GM23338 (cell line): ENCODE results near the gene RMC1. TPM values are rescaled to one million over a fixed set of nuclear protein-coding genes. Genes with fewer than 3 reads are reported as not detected.
A peak's percentile ranks its signal among the peaks of the same experiment; 100 is the strongest.

Experiments
- ATAC-seq: fragments of 200-7000 bp; cut with Tn5 transposase; 3 replicates; pipeline ENCODE4 v1.9.1; 2020
- DNase-seq: peaks from one replicate; pipeline ENCODE4 v3.0.0-alpha.2; 2015; ENCODE audit warnings: low spot score
- H2AFZ ChIP-seq: fragments of 200-600 bp; sonication (generic); 2 replicates; pipeline ENCODE4 v1.8.0; 2016; ENCODE audit warnings: antibody characterized with exemption, mild to moderate bottlenecking, moderate library complexity
- H3F3A ChIP-seq: fragments of 200-600 bp; sonication (generic); replicated peaks from 2 replicates; pipeline ENCODE4 v1.8.0; 2017; ENCODE audit warnings: antibody characterized with exemption, mixed run types, low read depth
- H3K27ac ChIP-seq: fragments of 200-600 bp; sonication (generic); 2 replicates; pipeline ENCODE4 v1.6.1; 2016; ENCODE audit warnings: low read depth
- H3K27me3 ChIP-seq: fragments of 200-600 bp; sonication (generic); 2 replicates; pipeline ENCODE4 v1.8.0; 2016; ENCODE audit warnings: mild to moderate bottlenecking, mixed run types, moderate library complexity; ENCODE audit not compliant: insufficient read depth
- H3K36me3 ChIP-seq: fragments of 200-600 bp; sonication (generic); 2 replicates; pipeline ENCODE4 v1.8.0; 2016; ENCODE audit warnings: mild to moderate bottlenecking; ENCODE audit not compliant: insufficient read depth
- H3K4me1 ChIP-seq: fragments of 200-600 bp; sonication (generic); 2 replicates; pipeline ENCODE4 v1.8.0; 2016; ENCODE audit warnings: mild to moderate bottlenecking, moderate library complexity; ENCODE audit not compliant: insufficient read depth
- H3K4me2 ChIP-seq: fragments of 200-600 bp; sonication (generic); 2 replicates; pipeline ENCODE4 v1.7.1; 2017; ENCODE audit warnings: mixed run types
- H3K4me3 ChIP-seq: fragments of 200-600 bp; sonication (generic); 2 replicates; pipeline ENCODE4 v1.6.1; 2016; ENCODE audit warnings: mixed run types
- H3K79me2 ChIP-seq: fragments of 200-600 bp; sonication (generic); replicated peaks from 2 replicates; pipeline ENCODE4 v1.8.0; 2017; ENCODE audit warnings: mild to moderate bottlenecking; ENCODE audit not compliant: insufficient read depth
- H3K9me2 ChIP-seq: fragments of 200-600 bp; sonication (generic); 2 replicates; pipeline ENCODE4 v1.8.0; 2017; ENCODE audit not compliant: insufficient read depth
- H4K20me1 ChIP-seq: fragments of 200-600 bp; sonication (generic); replicated peaks from 2 replicates; pipeline ENCODE4 v1.8.0; 2017; ENCODE audit warnings: mild to moderate bottlenecking; ENCODE audit not compliant: insufficient read depth
- H3K27ac Mint-ChIP-seq: 2 replicates; pipeline ENCODE4 v1.8.0; 2020; ENCODE audit warnings: inconsistent platforms, mild to moderate bottlenecking, moderate library complexity, mixed read lengths
- H3K27me3 Mint-ChIP-seq: 3 replicates; pipeline ENCODE4 v1.8.0; 2022; ENCODE audit warnings: low read depth, mild to moderate bottlenecking, moderate library complexity, mixed read lengths, inconsistent platforms; ENCODE audit not compliant: insufficient read depth, poor library complexity
- H3K36me3 Mint-ChIP-seq: 3 replicates; pipeline ENCODE4 v1.8.0; 2021; ENCODE audit warnings: low read depth, mild to moderate bottlenecking, inconsistent platforms, moderate library complexity, mixed read lengths
- H3K4me1 Mint-ChIP-seq: 3 replicates; pipeline ENCODE4 v1.8.0; 2020; ENCODE audit warnings: mild to moderate bottlenecking, inconsistent platforms, mixed read lengths
- H3K4me3 Mint-ChIP-seq: 3 replicates; pipeline ENCODE4 v1.8.0; 2021; ENCODE audit warnings: moderate library complexity, mild to moderate bottlenecking, inconsistent platforms, mixed read lengths
- H3K9me3 Mint-ChIP-seq: 3 replicates; pipeline ENCODE4 v1.8.0; 2020; ENCODE audit warnings: moderate library complexity, mild to moderate bottlenecking, inconsistent platforms, mixed read lengths
- CREB1 ChIP-seq: fragments of 250-450 bp; sonication (Bioruptor Pico); IDR thresholded peaks from 2 replicates; pipeline ENCODE4 v1.5.0; 2020; ENCODE audit warnings: low read depth, mild to moderate bottlenecking, moderate library complexity
- EZH2 ChIP-seq: fragments of 200-600 bp; sonication (generic); IDR thresholded peaks from one replicate; pipeline ENCODE4 v1.8.0; 2017; ENCODE audit warnings: antibody characterized with exemption, mild to moderate bottlenecking, low read depth; ENCODE audit not compliant: unreplicated experiment
- JUNB ChIP-seq: IDR thresholded peaks from one replicate; pipeline ENCODE4 v1.6.1; 2016; ENCODE audit warnings: antibody characterized with exemption; ENCODE audit not compliant: unreplicated experiment
- NANOG ChIP-seq: IDR thresholded peaks from 2 replicates; pipeline ENCODE4 v1.6.1; 2016; ENCODE audit warnings: antibody characterized with exemption, borderline replicate concordance
- polyA plus RNA-seq: library from polyadenylated mRNA; unstranded; fragments of >200 nt; fragmentation: Nextera tagmentation; extraction: Ambion mirVana; gene quantifications from 2 replicates; pipeline ENCODE4 v1.2.1, GENCODE V29; 2016
- total RNA-seq: library from RNA; depleted of rRNA; stranded (reverse); fragments of >200 nt; shearing (Covaris generic); gene quantifications from 2 replicates; pipeline ENCODE4 v1.2.3, GENCODE V29; 2014
- TF ChIP-seq, protein P1 (sequence below): IDR thresholded peaks from 2 replicates; pipeline ENCODE4 v1.6.1; 2016; ENCODE audit warnings: antibody characterized with exemption
- TF ChIP-seq, protein P2 (sequence below), 2 experiments: fragments of 200-600 bp in 1 of 2; sonication (generic) in 1 of 2; conservative IDR thresholded peaks; 2 replicates each; pipeline versions ENCODE4 v1.5.1 to v1.6.1; 2016 to 2017; ENCODE audit warnings: antibody characterized with exemption in 2 of 2, low read depth in 2 of 2, mild to moderate bottlenecking in 2 of 2, moderate library complexity in 1 of 2
- TF ChIP-seq, protein P3 (sequence below): IDR thresholded peaks from one replicate; pipeline ENCODE4 v1.6.1; 2018; ENCODE audit warnings: antibody characterized with exemption; ENCODE audit not compliant: unreplicated experiment

RMC1 gene
- total and polyA plus RNA-seq, 2 experiments from 2014 or later, result 18.9 to 24.6 TPM

DNA sequence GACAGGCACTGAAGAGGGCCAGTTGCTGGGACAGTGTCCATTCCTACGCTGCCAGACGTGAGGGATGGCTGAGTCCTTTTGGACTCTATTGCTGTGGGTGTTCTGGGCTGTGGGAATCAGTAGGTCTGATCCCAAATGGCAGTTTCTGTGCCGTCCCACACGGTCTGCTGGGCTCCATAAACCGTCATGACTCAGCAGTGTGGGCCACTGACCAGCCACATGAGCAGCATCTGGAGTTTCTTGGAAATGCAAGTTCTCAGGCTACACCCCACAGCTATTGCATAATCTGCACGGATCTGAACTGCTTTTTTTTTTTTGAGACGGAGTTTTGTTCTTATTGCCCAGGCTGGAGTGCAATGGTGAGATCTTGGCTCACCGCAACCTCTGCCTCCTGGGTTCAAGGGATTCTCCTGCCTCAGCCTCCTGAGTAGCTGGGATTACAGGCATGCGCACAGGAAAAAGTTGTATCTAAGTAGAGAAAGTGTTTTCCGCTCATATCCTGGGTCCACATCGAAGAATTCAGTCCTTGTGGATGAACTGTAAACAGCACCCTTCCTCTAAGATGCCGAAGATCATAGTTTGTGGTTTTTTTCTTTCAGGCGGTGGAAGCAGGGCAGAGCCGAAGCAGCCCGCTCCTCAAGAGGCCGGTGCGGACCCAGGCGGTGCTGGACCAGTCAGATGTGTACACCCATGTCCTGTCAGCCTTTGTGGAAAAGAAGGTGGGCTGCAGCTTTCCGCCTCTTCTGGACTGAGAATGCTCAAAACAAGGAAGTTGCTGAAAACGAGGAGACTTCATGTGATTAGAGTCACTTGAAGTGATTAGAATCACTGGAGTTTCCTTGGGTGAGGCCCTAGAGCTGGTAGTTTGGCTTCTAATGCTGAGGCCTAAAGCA lies 25.5 kb downstream of the RMC1 start:
- H3K4me3 ChIP-seq, result no peak overlapping the region
- H3K27me3 Mint-ChIP-seq, result peaks cover 2% of the 10 kb centered on the region
- H3K27ac ChIP-seq, result 0 out of 2 replicates have a peak overlapping the region, but pooled peaks have one; percentile 69
- ATAC-seq, result no peak
- no peak overlapping the region for H2AFZ ChIP-seq
- H3K36me3 Mint-ChIP-seq, result peaks cover 74% of the 10 kb centered on the region
- 0 out of 2 replicates have a peak, but pooled peaks cover 3% of the 10 kb centered on the region for H4K20me1 ChIP-seq
- H3K9me2 ChIP-seq, result no peaks in the 10 kb centered on the region
- H3K79me2 ChIP-seq, result no peaks in the 10 kb centered on the region
- H3K27me3 ChIP-seq, result no peaks in the 10 kb centered on the region
- H3K36me3 ChIP-seq, result peaks cover 52% of the 10 kb centered on the region
- H3K4me1 Mint-ChIP-seq, result no peaks in the 10 kb centered on the region; the same call in 2 of the 3 replicates
- H3K4me2 ChIP-seq, result no peak overlapping the region
- H3K4me1 ChIP-seq, result no peaks in the 10 kb centered on the region
- TF ChIP-seq EZH2 (no peak), JUNB (no peak)
- no peak overlapping the region for H3K4me3 Mint-ChIP-seq
- no peaks in the 10 kb centered on the region for H3K9me3 Mint-ChIP-seq
- no peak for DNase-seq
- H3K27ac Mint-ChIP-seq, result peak overlapping the region; percentile 92
- peaks cover 14% of the 10 kb centered on the region; the same call in 1 of the 2 replicates for H3F3A ChIP-seq

DNA sequence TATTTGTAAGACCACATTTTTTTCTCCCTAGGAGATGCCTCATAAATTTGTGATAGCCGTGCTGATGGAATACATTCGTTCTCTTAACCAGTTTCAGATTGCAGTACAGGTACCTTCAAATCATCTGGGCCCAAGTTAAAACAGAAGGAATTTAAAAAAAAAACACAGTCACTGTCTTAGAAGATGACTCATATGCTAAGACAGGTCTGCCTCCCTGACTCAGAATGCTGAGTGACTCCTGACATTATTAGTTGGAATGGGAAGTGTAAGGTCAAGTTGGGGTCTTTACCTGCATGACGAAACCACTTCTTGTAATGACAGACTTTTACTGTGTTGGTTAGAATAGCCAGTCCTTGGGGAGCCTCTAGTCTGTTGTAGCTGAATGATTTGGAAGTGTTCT lies 26.3 kb downstream of the RMC1 start:
- H3K4me3 ChIP-seq, result no peak overlapping the region
- no peak overlapping the region for H3K4me3 Mint-ChIP-seq
- peaks cover 78% of the 10 kb centered on the region for H3K36me3 Mint-ChIP-seq
- no peaks in the 10 kb centered on the region for H3K27me3 ChIP-seq
- H3K27me3 Mint-ChIP-seq, result peaks cover 2% of the 10 kb centered on the region
- no peaks in the 10 kb centered on the region for H3K79me2 ChIP-seq
- H3K27ac Mint-ChIP-seq, result no peak overlapping the region
- no peaks in the 10 kb centered on the region for H3K9me3 Mint-ChIP-seq
- H3K36me3 ChIP-seq, result peaks cover 54% of the 10 kb centered on the region
- peaks cover 14% of the 10 kb centered on the region; the same call in 1 of the 2 replicates for H3F3A ChIP-seq
- no peaks in the 10 kb centered on the region; the same call in 2 of the 3 replicates for H3K4me1 Mint-ChIP-seq
- 0 out of 2 replicates have a peak, but pooled peaks cover 3% of the 10 kb centered on the region for H4K20me1 ChIP-seq
- ATAC-seq (no peak), DNase-seq (no peak)
- H3K27ac ChIP-seq, result no peak overlapping the region
- H2AFZ ChIP-seq, result no peak overlapping the region
- no peaks in the 10 kb centered on the region for H3K4me1 ChIP-seq
- no peak overlapping the region for H3K4me2 ChIP-seq
- H3K9me2 ChIP-seq, result no peaks in the 10 kb centered on the region
- TF ChIP-seq, protein P1, sequence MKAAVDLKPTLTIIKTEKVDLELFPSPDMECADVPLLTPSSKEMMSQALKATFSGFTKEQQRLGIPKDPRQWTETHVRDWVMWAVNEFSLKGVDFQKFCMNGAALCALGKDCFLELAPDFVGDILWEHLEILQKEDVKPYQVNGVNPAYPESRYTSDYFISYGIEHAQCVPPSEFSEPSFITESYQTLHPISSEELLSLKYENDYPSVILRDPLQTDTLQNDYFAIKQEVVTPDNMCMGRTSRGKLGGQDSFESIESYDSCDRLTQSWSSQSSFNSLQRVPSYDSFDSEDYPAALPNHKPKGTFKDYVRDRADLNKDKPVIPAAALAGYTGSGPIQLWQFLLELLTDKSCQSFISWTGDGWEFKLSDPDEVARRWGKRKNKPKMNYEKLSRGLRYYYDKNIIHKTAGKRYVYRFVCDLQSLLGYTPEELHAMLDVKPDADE, result no peak
- TF ChIP-seq NANOG, result no peak
- TF ChIP-seq CREB1 (CRISPR knock-in tag), result no peak
- TF ChIP-seq, protein P2, sequence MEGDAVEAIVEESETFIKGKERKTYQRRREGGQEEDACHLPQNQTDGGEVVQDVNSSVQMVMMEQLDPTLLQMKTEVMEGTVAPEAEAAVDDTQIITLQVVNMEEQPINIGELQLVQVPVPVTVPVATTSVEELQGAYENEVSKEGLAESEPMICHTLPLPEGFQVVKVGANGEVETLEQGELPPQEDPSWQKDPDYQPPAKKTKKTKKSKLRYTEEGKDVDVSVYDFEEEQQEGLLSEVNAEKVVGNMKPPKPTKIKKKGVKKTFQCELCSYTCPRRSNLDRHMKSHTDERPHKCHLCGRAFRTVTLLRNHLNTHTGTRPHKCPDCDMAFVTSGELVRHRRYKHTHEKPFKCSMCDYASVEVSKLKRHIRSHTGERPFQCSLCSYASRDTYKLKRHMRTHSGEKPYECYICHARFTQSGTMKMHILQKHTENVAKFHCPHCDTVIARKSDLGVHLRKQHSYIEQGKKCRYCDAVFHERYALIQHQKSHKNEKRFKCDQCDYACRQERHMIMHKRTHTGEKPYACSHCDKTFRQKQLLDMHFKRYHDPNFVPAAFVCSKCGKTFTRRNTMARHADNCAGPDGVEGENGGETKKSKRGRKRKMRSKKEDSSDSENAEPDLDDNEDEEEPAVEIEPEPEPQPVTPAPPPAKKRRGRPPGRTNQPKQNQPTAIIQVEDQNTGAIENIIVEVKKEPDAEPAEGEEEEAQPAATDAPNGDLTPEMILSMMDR (conservative IDR thresholded peaks at IDR 0.05; ENCODE audit: low read depth in 2 of 2), result no peak
- TF ChIP-seq, protein P3, sequence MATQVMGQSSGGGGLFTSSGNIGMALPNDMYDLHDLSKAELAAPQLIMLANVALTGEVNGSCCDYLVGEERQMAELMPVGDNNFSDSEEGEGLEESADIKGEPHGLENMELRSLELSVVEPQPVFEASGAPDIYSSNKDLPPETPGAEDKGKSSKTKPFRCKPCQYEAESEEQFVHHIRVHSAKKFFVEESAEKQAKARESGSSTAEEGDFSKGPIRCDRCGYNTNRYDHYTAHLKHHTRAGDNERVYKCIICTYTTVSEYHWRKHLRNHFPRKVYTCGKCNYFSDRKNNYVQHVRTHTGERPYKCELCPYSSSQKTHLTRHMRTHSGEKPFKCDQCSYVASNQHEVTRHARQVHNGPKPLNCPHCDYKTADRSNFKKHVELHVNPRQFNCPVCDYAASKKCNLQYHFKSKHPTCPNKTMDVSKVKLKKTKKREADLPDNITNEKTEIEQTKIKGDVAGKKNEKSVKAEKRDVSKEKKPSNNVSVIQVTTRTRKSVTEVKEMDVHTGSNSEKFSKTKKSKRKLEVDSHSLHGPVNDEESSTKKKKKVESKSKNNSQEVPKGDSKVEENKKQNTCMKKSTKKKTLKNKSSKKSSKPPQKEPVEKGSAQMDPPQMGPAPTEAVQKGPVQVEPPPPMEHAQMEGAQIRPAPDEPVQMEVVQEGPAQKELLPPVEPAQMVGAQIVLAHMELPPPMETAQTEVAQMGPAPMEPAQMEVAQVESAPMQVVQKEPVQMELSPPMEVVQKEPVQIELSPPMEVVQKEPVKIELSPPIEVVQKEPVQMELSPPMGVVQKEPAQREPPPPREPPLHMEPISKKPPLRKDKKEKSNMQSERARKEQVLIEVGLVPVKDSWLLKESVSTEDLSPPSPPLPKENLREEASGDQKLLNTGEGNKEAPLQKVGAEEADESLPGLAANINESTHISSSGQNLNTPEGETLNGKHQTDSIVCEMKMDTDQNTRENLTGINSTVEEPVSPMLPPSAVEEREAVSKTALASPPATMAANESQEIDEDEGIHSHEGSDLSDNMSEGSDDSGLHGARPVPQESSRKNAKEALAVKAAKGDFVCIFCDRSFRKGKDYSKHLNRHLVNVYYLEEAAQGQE, result no peak
- TF ChIP-seq JUNB, result no peak
